Measurements from ENCODE around the gene FATE1.

DNA sequence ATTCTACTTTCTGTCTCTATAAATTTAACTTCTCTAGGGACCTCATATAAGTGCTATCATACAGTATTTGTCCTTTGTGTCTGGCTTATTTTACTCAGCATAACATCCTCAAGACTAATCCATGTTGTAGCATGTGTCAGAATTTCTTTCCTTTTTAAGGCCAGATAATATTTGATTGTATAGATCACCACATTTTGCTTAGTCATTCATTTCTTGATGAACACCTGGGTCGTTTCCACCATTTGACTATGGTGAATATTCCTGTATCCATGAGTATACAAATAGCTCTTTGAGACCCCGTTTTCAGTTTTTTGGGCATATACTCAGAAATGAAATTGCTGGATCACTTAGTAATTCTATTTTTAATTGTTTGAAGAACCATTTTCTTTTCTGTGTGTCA lies 30.7 kb downstream of the FATE1 start:
- TF ChIP-seq POLR2A (IDR thresholded peaks at IDR 0.05) = no peak
- TF ChIP-seq, protein P1, sequence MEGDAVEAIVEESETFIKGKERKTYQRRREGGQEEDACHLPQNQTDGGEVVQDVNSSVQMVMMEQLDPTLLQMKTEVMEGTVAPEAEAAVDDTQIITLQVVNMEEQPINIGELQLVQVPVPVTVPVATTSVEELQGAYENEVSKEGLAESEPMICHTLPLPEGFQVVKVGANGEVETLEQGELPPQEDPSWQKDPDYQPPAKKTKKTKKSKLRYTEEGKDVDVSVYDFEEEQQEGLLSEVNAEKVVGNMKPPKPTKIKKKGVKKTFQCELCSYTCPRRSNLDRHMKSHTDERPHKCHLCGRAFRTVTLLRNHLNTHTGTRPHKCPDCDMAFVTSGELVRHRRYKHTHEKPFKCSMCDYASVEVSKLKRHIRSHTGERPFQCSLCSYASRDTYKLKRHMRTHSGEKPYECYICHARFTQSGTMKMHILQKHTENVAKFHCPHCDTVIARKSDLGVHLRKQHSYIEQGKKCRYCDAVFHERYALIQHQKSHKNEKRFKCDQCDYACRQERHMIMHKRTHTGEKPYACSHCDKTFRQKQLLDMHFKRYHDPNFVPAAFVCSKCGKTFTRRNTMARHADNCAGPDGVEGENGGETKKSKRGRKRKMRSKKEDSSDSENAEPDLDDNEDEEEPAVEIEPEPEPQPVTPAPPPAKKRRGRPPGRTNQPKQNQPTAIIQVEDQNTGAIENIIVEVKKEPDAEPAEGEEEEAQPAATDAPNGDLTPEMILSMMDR (IDR thresholded peaks at IDR 0.05) = no peak

All from esophagus squamous epithelium (tissue), 4 donors.